NCI-H446 treated with DMSO at 0.1 percent for 48 hours (cell line): Measurements from ENCODE around the gene MYL10.
"Not testable (repeated sequence)": the region's sequence is repeated elsewhere in the genome, so short reads cannot be mapped to it uniquely, and the experiment has no call there.

Experiments
- DNase-seq: peaks from one replicate; lab custom pipeline; 2025; lab: John Stamatoyannopoulos, UW

The MYL10 gene

GRCh38 chr7:101651112-101651511, 22.0 kb upstream of the MYL10 start:
- DNase-seq: no peak

DNA sequence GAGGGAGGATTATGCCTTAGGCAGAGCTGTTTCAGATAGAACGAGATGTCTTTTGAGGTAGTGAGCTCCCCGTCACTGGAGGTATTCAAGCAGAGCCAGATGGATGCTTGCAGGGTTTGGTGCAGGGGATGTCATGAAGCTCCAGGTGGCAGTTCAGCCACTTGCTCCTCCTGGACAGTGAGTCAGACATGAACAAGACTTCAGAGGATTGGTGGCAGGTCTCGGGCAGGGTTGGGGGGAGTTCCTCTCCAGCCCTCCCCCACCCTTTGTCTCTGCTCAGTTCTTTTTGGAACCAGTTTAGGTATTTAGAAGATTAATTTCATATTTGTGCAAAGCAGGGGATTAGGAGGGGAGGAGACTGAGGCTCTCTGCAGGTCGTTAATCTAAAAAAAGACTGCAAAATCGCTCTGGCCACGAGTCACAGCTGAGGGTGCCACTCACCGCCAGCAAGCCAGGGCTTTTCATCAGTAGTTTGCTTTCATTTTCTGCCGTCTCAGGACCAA, 21.5 kb upstream of the MYL10 start:
- no peak for DNase-seq

DNA sequence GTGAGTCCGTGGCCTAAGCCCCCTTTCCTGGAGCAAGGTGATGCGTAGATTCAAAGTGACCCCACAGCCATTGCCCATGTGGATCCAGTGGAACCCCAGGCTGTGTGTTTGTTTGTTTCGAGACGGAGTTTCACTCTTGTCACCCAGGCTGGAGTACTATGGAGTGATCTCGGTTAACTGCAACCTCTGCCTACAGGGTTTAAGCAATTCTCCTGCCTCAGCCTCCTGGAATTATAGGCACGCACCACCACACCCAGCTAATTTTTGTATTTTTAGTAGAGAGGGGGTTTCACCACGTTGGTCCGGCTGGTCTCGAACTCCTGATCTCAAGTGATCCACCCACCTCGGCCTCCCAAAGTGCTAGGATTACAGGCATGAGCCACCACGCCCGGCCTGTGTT, 18.8 kb upstream of the MYL10 start:
- not testable (repeated sequence) for DNase-seq

DNA sequence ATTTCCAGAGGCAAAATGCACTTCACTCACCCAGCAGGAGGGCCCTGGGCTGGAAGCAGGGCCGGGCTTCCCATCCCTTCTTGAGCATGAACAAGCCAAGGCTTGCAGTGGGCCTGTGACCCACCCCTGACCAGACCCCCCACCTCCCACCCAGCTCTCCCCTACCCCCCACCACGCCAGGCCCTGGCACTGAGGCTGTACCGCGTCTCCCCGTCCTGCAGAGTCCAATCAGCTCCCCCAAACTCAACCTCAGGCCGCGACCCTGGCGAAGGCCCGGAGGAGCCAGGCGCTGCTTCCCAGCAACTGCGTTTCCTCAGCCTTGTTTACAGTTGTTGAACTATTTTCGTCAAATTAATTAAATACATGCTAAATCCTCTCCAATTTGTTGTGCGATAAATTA, 16.9 kb upstream of the MYL10 start:
- DNase-seq: no peak

DNA sequence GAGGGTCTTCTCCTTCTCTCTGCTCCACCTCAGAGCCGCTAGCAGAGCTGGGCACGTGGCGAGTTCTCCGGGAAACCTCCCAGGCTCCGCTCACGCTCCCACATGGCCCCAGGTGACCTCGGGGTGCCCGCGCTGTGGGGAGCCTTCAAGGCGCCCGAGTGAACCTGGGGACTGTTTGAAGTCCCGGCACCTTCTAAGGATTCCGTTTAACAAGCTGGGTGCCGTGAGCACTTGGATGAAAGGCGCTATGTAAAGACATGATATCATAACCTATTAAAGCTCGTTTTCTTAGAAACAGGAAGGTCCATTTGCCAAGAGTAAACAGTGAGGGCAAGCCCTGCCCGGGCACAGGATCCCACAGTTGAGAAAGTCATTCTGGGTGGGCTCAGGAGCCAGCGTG, 15.8 kb upstream of the MYL10 start:
- no peak for DNase-seq

- not testable (repeated sequence) for DNase-seq
Measured at GRCh38 chr7:101639127-101639526, 10.0 kb upstream of the MYL10 start.

- DNase-seq: no peak
Measured at GRCh38 chr7:101636822-101637623, 7.9 kb upstream of the MYL10 start.

- no peak for DNase-seq
Measured at GRCh38 chr7:101635484-101635883, 6.4 kb upstream of the MYL10 start.

- no peak for DNase-seq
Measured at GRCh38 chr7:101634196-101634717, 5.2 kb upstream of the MYL10 start.

DNA sequence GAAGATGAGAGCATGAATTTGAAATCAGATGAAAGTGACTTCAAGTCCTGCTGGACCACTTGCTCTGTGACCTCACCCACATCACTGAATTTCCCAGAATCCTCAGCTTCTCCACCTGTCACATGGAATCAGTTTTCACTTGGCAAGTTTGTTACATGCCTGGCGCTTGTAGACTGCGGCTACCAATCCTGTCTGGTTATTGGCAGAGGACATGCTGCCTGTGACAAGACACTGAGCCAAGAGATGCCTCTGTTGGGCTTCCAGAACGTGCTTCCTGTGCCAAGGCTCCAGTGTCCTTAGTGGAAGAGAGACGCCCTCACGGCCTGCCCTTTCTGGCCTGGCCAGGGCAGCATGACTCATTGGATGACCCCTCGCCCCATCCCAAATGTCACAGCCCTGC, 4.4 kb upstream of the MYL10 start:
- peak; percentile 3 for DNase-seq

GRCh38 chr7:101632641-101633040, 3.5 kb upstream of the MYL10 start:
- no peak for DNase-seq

DNA sequence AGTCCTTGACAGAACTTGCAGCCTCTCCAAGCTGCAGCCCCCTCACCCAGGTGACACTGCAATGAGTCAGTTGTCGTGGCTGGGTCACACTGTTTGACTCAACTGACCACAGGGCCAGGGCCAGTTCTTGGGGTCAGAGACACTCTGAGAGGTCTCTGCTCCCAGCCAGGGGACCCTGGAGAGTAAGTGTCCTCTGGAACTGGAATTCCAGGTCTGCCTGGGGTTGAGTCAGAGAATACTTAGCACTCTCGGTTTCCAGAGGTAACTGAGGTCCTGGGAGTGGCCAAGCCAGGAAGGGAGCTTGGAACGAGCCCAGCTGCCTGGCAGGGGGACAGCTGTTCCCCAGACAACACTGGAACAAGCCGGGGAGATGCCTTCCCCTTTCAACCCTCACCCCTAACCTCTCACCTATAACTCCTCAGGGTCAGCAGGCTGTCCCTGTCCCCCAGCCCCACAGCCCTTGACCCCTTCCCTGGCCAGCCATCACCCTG, 2.2 kb upstream of the MYL10 start:
- DNase-seq: no peak

DNA sequence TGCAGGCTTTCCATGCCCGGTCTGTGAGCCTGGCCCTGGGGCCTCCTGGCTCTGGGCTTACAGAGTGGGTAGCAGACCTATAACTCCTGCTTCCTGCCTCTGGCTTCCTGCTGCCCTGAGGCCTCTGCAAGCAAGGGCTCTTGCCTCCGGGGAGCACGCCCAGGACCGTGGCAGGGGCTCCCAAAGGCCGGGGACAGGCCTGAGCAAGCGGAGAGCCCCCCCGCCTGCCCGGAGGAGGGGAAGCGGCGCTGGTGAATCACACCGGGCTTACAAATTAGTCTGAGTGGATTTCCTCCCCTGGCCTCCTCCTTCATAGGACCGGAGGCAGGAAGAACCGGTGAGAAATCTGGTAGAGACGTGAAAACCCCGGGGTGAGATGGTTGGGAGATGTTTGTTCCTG, 1.5 kb upstream of the MYL10 start:
- no peak for DNase-seq

- no peak for DNase-seq
Measured at GRCh38 chr7:101628522-101628921, 574 bp downstream of the MYL10 start.

DNA sequence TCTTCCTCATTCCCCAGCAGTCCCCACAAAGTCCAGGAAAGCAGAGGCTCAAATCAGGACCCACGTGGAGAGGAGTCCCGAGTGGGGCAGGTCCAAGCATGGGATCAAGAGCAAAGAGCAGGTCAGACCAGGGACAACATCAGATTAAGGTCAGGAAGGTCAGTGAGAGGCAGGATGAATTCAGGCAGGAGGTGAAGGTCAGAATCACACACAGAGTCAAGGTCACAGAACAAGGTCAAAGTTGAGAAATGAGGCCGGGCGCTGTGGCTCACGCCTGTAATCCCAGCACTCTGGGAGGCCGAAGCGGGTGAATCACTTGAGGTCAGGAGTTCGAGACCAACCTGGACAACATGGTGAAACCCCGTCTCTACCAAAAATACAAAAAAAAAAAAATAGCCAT, 2.3 kb downstream of the MYL10 start:
- no peak for DNase-seq

GRCh38 chr7:101626069-101626671, 2.9 kb downstream of the MYL10 start:
- DNase-seq: no peak

DNA sequence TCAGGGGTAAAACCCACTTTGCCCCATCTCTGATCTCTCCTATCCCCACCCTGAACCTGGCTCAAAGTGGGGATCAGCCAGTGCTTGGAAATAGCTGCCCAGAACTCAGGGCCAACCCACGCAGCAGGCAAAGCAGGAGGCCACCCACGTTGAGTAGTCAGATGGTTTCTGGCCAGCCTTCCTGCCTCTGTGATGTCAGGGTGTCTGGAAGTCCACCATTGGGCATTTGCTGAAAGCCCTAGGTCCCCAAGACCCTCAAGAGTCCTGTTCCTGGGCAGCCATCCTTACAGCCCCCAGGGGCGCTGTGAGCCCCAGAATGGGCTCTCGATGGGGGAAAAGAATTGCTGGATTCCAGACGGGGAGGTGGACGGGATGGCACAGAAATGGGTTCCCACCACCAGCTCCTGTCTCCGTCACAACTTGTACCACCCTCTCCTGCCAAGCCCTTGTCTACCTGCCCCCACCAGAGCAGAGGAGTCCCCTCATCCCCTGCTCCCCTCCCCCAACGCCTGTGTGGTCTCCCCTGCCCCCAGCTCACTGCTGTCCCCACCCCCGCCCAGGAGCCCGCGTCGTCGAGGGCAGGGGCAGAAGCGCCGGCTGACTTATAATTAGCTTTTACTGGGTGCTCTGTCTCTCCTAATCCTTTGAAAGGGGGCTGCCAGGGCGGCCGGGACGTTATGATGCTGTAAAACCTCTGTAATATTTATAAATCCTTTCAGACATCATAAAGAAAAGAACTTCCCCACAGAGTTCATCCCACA, 3.9 kb downstream of the MYL10 start:
- DNase-seq: no peak

DNA sequence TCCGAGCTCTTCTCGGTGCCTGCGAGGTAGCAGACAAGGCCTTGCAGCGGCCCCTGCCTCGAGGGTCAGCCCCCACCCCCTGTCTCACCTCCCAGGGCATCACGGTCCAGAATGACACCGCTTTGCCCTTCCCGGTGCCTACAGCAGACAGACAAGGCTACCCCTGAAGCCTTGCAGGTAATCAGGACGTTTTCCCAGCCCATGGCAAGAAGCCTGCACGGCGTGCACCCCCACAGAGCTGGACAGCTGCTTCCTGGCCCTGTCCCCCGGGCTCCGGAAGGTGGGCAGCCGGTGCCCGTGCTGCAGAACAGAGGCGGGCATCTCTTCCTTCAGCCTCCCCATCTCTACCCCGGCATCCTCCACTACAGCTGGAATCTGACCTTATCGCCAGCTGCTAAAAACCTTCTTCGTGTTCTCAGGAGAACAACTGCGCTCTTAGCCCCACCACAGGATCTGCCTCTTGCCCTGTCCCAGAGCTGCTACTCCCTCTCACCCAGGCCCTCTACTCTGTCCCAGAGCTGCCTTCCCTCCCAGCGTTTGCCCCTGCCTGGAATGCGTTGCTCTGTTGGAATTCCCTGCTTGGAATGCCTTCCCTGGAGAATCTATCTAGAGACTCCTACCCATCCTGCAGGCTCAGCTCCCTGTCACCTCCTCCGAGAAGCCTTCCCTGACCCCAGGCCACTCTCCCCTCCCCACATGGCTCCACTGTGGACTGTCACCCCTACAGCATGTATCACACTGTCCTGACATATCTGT, 4.7 kb downstream of the MYL10 start:
- no peak for DNase-seq

GRCh38 chr7:101622609-101623173, 6.4 kb downstream of the MYL10 start:
- no peak for DNase-seq

GRCh38 chr7:101620991-101621390, 8.1 kb downstream of the MYL10 start:
- no peak for DNase-seq

DNA sequence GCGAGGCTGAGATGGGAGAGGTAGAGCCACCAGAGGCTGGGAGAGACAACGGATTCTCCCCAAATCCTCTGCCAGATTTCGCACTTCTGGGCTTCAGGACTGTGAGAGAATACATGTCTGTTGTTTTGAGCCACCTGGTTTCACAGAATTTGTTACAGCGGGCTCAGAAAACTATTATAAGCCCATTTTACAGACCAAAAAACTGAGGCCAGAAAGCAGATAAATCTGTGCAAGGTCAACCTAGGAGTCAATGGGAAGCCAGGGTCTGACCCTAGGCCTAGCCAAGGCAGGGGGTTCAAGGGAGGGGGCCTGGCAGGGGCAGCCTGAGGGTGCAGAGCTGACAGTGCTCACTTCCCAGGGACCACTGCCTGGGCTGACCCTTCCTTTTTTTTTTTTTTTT, 8.7 kb downstream of the MYL10 start:
- DNase-seq: no peak
